Smooth muscle cell (in vitro differentiated cells): ENCODE results near the gene HMG20A. TPM values are rescaled to one million over a fixed set of nuclear protein-coding genes. Genes with fewer than 3 reads are reported as not detected.

Experiments
- DNase-seq: peaks from one replicate; lab custom pipeline; 2025; ENCODE audit not compliant: unreplicated experiment; lab: John Stamatoyannopoulos, UW
- H2AFZ ChIP-seq: fragments of 200-600 bp; sonication (generic); 2 replicates; pipeline ENCODE4 v1.6.0; 2016; ENCODE audit warnings: antibody characterized with exemption, low read depth, mild to moderate bottlenecking
- H3F3A ChIP-seq: fragments of 200-600 bp; sonication (generic); 2 replicates; pipeline ENCODE4 v1.6.0; 2017; ENCODE audit warnings: antibody characterized with exemption, low read depth
- H3K27ac ChIP-seq: fragments of 200-600 bp; sonication (generic); 2 replicates; pipeline ENCODE4 v1.5.1; 2016; ENCODE audit warnings: low read depth, mild to moderate bottlenecking
- H3K27me3 ChIP-seq: fragments of 200-600 bp; sonication (generic); 2 replicates; pipeline ENCODE4 v1.6.1; 2016; ENCODE audit warnings: low read depth, mild to moderate bottlenecking
- H3K36me3 ChIP-seq: fragments of 200-600 bp; sonication (generic); 2 replicates; pipeline ENCODE4 v1.5.1; 2016; ENCODE audit warnings: low read depth
- H3K4me1 ChIP-seq: fragments of 200-600 bp; sonication (generic); 2 replicates; pipeline ENCODE4 v1.5.1; 2016; ENCODE audit warnings: low read depth
- H3K4me2 ChIP-seq: fragments of 200-600 bp; sonication (generic); 2 replicates; pipeline ENCODE4 v1.6.0; 2016; ENCODE audit warnings: mild to moderate bottlenecking
- H3K4me3 ChIP-seq: fragments of 200-600 bp; sonication (generic); 2 replicates; pipeline ENCODE4 v1.5.1; 2016; ENCODE audit warnings: mild to moderate bottlenecking
- H3K79me2 ChIP-seq: fragments of 200-600 bp; sonication (generic); 2 replicates; pipeline ENCODE4 v1.6.0; 2016; ENCODE audit warnings: low read depth, mild to moderate bottlenecking
- H3K9ac ChIP-seq: fragments of 200-600 bp; sonication (generic); 2 replicates; pipeline ENCODE4 v1.6.0; 2016; ENCODE audit warnings: low read depth
- H3K9me3 ChIP-seq: fragments of 200-600 bp; sonication (generic); replicated peaks from 2 replicates; pipeline ENCODE4 v1.5.1; 2016; ENCODE audit warnings: low read depth
- H4K20me1 ChIP-seq: fragments of 200-600 bp; sonication (generic); 2 replicates; pipeline ENCODE4 v1.6.0; 2016; ENCODE audit warnings: low read depth
- CTCF ChIP-seq: fragments of 200-600 bp; sonication (generic); IDR thresholded peaks from 2 replicates; pipeline ENCODE4 v1.5.1; 2017; ENCODE audit warnings: borderline replicate concordance, mild to moderate bottlenecking, antibody characterized with exemption; ENCODE audit not compliant: insufficient read depth, poor library complexity, severe bottlenecking
- WGBS: methylation state at CpG from one replicate; pipeline ENCODE4 v1.1.7; 2016; ENCODE audit warnings: low lambda C conversion rate; 5-methylcytosine and 5-hydroxymethylcytosine counted together
- polyA plus RNA-seq: library from polyadenylated mRNA; unstranded; fragments of >200 nt; fragmentation: Nextera tagmentation; extraction: Ambion mirVana; gene quantifications from 2 replicates; pipeline ENCODE4 v1.2.1, GENCODE V29; 2016
- total RNA-seq: library from RNA; depleted of rRNA; stranded (reverse); fragments of >200 nt; gene quantifications from 2 replicates; pipeline ENCODE4 v1.2.3, GENCODE V29; 2014

The HMG20A gene
- total and polyA plus RNA-seq, 2 experiments from 2014 or later, result 20.5 to 40.3 TPM

- H3K4me2 ChIP-seq, result no peak overlapping the region
- H4K20me1 ChIP-seq, result no peaks in the 10 kb centered on the region
- no peak overlapping the region for H3K4me3 ChIP-seq
- no peaks in the 10 kb centered on the region for H3K36me3 ChIP-seq
- peaks cover 20% of the 10 kb centered on the region for H3K4me1 ChIP-seq
- no peaks in the 10 kb centered on the region for H3F3A ChIP-seq
- no peaks in the 10 kb centered on the region for H3K27me3 ChIP-seq
- WGBS, result 79% methylated on average over 11 of the region's 11 CpGs
- H3K79me2 ChIP-seq, result no peaks in the 10 kb centered on the region
- no peak overlapping the region for H2AFZ ChIP-seq
- DNase-seq, result no peak
- H3K9me3 ChIP-seq, result no peaks in the 10 kb centered on the region
- H3K9ac ChIP-seq, result no peak overlapping the region
- H3K27ac ChIP-seq, result no peak overlapping the region
- no peak for TF ChIP-seq CTCF
These were observed 89.7 kb downstream of the HMG20A start for GRCh38 chr15:77510066-77511057.

- no peaks in the 10 kb centered on the region for H3K27me3 ChIP-seq
- TF ChIP-seq CTCF, result no peak
- no peaks in the 10 kb centered on the region for H3F3A ChIP-seq
- H3K9me3 ChIP-seq, result no peaks in the 10 kb centered on the region
- H3K36me3 ChIP-seq, result no peaks in the 10 kb centered on the region
- H3K79me2 ChIP-seq, result no peaks in the 10 kb centered on the region
- H3K4me3 ChIP-seq, result no peak overlapping the region
- no peak for DNase-seq
- no peak overlapping the region for H2AFZ ChIP-seq
- 94% methylated on average over 1 of the region's 1 CpG for WGBS
- no peak overlapping the region for H3K4me2 ChIP-seq
- peaks cover 20% of the 10 kb centered on the region for H3K4me1 ChIP-seq
- no peak overlapping the region for H3K9ac ChIP-seq
- H4K20me1 ChIP-seq, result no peaks in the 10 kb centered on the region
- no peak overlapping the region for H3K27ac ChIP-seq
These were observed 91.2 kb downstream of the HMG20A start for GRCh38 chr15:77511869-77512268.

- TF ChIP-seq CTCF, result no peak
- no peaks in the 10 kb centered on the region for H3K9me3 ChIP-seq
- H3K4me2 ChIP-seq, result no peak overlapping the region
- no peak overlapping the region for H2AFZ ChIP-seq
- H3K4me3 ChIP-seq, result no peak overlapping the region
- no peak for DNase-seq
- no peaks in the 10 kb centered on the region for H4K20me1 ChIP-seq
- 92% methylated on average over 4 of the region's 4 CpGs for WGBS
- H3K4me1 ChIP-seq, result peaks cover 14% of the 10 kb centered on the region
- no peaks in the 10 kb centered on the region for H3K27me3 ChIP-seq
- no peaks in the 10 kb centered on the region for H3K36me3 ChIP-seq
- no peak overlapping the region for H3K9ac ChIP-seq
- no peak overlapping the region for H3K27ac ChIP-seq
- no peaks in the 10 kb centered on the region for H3F3A ChIP-seq
- no peaks in the 10 kb centered on the region for H3K79me2 ChIP-seq
These were observed 92.5 kb downstream of the HMG20A start for GRCh38 chr15:77513226-77513625.
